Astrocyte of the cerebellum (primary cell): Measurements from ENCODE around the gene PPP6R2.
"Not testable (repeated sequence)": the region's sequence is repeated elsewhere in the genome, so short reads cannot be mapped to it uniquely, and the experiment has no call there.

ENCODE experiments used
- DNase-seq: peaks from one replicate; pipeline ENCODE4 v3.0.0-alpha.2; 2011; ENCODE audit warnings: low read depth
- H3K4me3 ChIP-seq: 2 replicates; pipeline ENCODE4 v1.5.1; 2011; ENCODE audit warnings: mild to moderate bottlenecking, low read depth, low read length, moderate library complexity
- in situ Hi-C: cut with HindIII; loops from 2 replicates; pipeline ENCODE4 v1.10.0; 2017; ENCODE audit warnings: low sequenced_read_pairs
- TF ChIP-seq, protein P1 (sequence below): IDR thresholded peaks from 2 replicates; pipeline ENCODE4 v1.5.1; 2012; ENCODE audit warnings: low read length, low read depth, moderate library complexity, mild to moderate bottlenecking; ENCODE audit errors: missing control alignments

The PPP6R2 gene

DNA sequence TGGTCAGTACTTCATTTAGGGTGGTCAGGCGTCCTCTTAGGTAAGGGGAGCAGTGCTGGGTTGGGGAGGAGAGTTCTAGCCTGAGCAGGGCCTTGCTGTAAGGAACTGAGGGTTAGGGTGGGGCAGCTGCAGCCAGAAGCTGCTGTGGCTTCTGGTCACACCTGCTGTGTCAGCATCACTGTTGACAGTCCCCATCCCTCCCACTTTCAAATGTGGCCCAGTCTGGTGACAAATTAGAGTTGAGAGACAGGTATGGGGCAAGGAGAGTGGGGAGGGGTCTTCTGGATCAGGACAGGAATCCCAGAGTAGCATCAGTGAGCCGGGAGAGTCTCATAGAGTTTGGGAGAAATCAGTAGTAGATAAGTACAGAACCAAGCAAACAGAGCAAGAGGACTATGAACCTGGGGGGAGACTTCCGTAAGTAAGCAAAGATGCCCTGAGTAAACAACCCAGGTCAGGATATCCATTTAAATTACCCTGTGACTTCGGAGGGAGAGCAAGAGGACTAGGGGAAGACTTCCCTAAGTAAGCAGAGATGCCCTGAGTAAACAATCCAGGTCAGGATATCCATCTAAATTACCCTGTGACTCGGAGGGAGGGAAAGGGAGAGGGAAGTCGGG, 53.7 kb downstream of the PPP6R2 start:
- TF ChIP-seq, protein P1, sequence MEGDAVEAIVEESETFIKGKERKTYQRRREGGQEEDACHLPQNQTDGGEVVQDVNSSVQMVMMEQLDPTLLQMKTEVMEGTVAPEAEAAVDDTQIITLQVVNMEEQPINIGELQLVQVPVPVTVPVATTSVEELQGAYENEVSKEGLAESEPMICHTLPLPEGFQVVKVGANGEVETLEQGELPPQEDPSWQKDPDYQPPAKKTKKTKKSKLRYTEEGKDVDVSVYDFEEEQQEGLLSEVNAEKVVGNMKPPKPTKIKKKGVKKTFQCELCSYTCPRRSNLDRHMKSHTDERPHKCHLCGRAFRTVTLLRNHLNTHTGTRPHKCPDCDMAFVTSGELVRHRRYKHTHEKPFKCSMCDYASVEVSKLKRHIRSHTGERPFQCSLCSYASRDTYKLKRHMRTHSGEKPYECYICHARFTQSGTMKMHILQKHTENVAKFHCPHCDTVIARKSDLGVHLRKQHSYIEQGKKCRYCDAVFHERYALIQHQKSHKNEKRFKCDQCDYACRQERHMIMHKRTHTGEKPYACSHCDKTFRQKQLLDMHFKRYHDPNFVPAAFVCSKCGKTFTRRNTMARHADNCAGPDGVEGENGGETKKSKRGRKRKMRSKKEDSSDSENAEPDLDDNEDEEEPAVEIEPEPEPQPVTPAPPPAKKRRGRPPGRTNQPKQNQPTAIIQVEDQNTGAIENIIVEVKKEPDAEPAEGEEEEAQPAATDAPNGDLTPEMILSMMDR: no peak
- in situ Hi-C loops: no loop called here
- no peak overlapping the region for H3K4me3 ChIP-seq
- DNase-seq: no peak

DNA sequence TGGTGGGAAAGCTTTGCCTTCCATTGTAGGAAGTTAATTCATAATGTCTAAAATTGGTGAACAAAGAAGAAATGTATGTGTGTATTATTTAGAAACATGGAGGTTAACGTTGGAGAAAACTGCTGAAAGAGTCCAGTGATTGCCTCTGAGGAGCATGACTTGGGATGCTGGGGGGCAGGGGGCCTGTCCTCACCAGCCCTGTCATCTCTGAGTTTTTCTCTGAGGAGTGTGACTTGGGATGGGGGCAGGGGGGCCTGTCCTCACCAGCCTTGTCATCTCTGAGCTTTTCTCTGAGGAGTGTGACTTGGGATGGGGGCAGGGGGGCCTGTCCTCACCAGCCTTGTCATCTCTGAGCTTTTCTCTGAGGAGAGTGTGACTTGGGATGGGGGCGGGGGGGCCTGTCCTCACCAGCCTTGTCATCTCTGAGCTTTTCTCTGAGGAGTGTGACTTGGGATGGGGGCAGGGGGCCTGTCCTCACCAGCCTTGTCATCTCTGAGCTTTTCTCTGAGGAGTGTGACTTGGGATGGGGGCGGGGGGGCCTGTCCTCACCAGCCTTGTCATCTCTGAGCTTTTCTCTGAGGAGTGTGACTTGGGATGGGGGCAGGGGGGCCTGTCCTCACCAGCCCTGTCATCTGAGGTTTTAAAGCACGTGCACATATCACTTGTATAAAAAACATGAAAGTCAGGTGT, 54.4 kb downstream of the PPP6R2 start:
- in situ Hi-C loops, DNase-seq, H3K4me3 ChIP-seq: not testable (repeated sequence)

DNA sequence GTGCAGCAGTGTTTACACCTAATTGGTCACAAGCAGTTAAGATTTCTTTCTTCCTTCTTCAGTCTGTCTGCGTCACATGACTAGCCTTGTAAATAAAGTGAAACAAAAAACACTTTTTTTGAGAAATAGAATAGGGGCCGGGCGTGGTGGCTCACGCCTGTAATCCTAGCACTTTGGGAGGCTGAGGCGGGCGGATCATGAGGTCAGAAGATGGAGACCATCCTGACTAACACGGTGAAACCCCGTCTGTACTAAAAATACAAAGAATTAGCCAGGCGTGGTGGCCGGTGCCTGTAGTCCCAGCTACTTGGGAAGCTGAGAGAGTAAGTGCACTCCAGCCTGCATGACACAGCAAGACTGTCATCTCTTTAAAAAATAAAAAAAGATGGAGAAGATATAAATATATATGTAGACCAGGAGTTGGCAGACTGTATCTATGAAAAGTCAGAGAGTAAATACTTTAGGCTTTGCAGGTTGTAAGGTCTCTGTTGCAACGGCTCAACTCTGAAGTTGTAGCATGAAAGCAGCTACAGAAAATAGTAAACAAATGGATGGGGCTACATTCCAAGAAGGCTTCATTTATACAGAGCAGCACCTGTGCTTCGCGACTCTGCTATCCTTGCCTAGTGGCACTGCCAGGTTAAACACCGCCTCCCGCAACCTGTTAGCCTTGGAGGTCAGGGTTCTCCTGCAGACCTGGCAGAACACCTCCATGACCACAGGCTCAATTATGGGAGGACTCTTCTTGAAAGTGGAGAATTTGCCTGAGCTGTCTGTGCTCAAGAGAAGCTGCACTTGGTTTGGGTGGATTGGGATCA, 55.9 kb downstream of the PPP6R2 start:
- TF ChIP-seq, protein P1: no peak
- no peak overlapping the region for H3K4me3 ChIP-seq
- in situ Hi-C loops: no loop called here
- DNase-seq: no peak

DNA sequence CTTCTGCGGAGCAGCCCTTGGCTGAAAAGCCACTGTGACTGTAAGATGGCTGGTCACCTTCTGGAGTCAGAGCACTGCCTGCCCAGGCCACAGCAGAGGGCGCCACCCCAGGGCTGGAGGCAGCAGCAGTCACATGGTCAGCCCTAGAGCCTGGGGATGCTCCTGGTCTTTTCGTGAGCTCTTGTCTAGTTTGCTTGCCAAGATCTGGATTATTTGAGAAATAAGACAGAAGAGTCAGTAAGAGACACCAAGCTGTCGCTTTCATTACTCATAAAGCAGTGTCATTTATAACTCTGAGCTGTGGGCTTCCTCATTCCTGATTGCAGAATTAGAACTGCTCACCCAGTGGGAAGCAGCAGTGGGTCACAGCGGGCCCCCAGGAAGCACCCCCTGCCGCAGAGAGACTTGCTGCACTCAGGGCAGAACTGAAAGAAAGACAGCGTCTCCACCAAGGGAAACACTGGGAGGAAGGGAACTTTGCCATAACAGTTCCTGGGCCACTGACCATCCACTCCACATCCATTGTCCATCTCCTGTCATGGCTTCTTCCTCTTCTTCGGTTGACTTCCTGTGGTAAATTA, 56.7 kb downstream of the PPP6R2 start:
- TF ChIP-seq, protein P1: peak; percentile 41
- in situ Hi-C loops: no loop called here
- no peak for DNase-seq
- no peak overlapping the region for H3K4me3 ChIP-seq

DNA sequence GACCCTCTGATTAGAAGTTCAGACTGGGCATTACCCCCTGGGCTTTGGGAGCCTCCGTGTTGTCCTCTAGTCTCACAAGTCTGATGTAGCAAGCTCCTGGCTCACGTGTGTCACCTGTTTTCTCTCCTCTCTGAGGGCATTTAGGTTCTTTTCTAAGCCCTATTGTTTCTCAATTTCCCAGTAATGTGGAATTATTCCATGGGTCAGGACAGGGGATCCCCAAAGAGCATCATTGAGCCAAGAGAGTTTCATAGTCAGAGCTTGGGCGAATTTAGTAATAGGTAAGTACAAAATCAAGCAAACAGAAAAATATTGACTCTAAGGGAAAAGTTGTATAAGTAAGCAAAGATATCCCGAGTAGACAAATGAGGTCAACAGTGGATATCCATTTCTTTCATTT, 57.3 kb downstream of the PPP6R2 start:
- TF ChIP-seq, protein P1: no peak
- no peak overlapping the region for H3K4me3 ChIP-seq
- DNase-seq: no peak
- in situ Hi-C loops: no loop called here

DNA sequence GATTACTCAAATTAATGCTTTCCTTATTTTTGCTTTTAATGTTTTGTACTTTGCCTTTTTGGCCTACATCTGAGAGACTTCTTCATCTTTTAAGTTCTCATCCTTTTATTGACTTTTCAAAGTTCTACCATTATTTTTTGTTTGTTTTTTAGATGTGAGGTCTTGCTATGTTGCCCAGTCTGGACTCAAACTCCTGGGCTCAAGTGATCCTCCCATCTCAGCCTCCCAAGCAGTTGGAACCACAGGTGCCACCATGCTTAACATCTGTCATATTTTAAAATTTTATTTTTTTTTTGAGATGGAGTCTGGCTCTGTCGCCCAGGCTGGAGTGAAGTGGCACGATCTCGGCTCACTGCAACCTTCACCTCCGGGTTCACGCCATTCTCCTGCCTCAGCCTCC, 57.8 kb downstream of the PPP6R2 start:
- H3K4me3 ChIP-seq: no peak overlapping the region
- in situ Hi-C loops: no loop called here
- DNase-seq: no peak
- TF ChIP-seq, protein P1: no peak

DNA sequence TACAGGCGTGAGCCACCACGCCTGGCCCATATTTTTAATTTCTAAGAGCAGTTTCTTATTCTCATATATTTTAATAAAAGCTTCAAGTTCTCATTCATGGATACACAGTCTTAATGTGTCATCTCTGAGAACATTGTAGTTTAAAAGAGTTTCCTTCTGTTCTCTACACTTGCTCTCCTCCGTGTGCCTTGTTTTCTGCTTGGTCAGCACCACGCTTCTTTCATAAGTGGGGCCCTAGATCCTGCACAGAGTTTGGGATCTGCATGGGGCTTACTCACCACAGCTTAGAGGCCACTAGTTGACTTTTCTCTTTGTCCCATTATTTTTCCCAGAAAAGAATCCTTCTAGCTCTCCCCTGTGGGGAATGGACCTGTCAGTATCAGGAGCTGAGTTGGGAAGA, 58.8 kb downstream of the PPP6R2 start:
- TF ChIP-seq, protein P1: no peak
- H3K4me3 ChIP-seq: no peak overlapping the region
- no peak for DNase-seq
- in situ Hi-C loops: no loop called here
